HG03378 (cell line): ENCODE data around the gene TIMM8B.
"Not testable (repeated sequence)": the region's sequence is repeated elsewhere in the genome, so short reads cannot be mapped to it uniquely, and the experiment has no call there.

Experiments
- ATAC-seq: cut with Tn5 transposase; IDR thresholded peaks from one replicate; pipeline ENCODE4 v1.9.1; 2021; ENCODE audit warnings: mild to moderate bottlenecking, moderate library complexity; ENCODE audit not compliant: unreplicated experiment

Gene TIMM8B

GRCh38 chr11:112082729-112083128, 3.8 kb downstream of the TIMM8B start:
- ATAC-seq, result no peak

GRCh38 chr11:112073941-112074811, 12.4 kb downstream of the TIMM8B start, which contains the start of the genes NKAPD1 and PIH1D2:
NKAPD1 (plus strand) TSS chr11:112074299; CDS start chr11:112075575, 1,276 bp downstream.
PIH1D2 (minus strand) TSS chr11:112074017; CDS start chr11:112073174, 843 bp downstream.
- ATAC-seq, result peak; percentile 88

- ATAC-seq, result no peak
These were observed 23.6 kb downstream of the TIMM8B start for GRCh38 chr11:112062923-112063322.

- no peak for ATAC-seq
These were observed 28.5 kb downstream of the TIMM8B start for GRCh38 chr11:112058103-112058502.

GRCh38 chr11:112057170-112057569, 29.4 kb downstream of the TIMM8B start:
- no peak for ATAC-seq

- no peak for ATAC-seq
These were observed 34.8 kb downstream of the TIMM8B start for GRCh38 chr11:112051768-112052167.

- peak; percentile 88 for ATAC-seq
These were observed 35.8 kb downstream of the TIMM8B start for GRCh38 chr11:112050721-112051120.

- ATAC-seq, result no peak
These were observed 36.8 kb downstream of the TIMM8B start for GRCh38 chr11:112049777-112050176.

- not testable (repeated sequence) for ATAC-seq
These were observed 38.3 kb downstream of the TIMM8B start for GRCh38 chr11:112048256-112048655.

GRCh38 chr11:112046647-112047046, 39.9 kb downstream of the TIMM8B start:
- not testable (repeated sequence) for ATAC-seq

- ATAC-seq, result no peak
These were observed 41.6 kb downstream of the TIMM8B start for GRCh38 chr11:112044961-112045360.

GRCh38 chr11:112042961-112043304, 43.6 kb downstream of the TIMM8B start:
- no peak for ATAC-seq

GRCh38 chr11:112042161-112042960, 44.2 kb downstream of the TIMM8B start:
- no peak for ATAC-seq

- no peak for ATAC-seq
These were observed 49.0 kb downstream of the TIMM8B start for GRCh38 chr11:112037527-112037926.
